IMR-90 (cell line): Measurements from ENCODE around the gene HSP90AA1. TPM values are rescaled to one million over a fixed set of nuclear protein-coding genes. Genes with fewer than 3 reads are reported as not detected.

Source experiments
- ATAC-seq: fragments of 200-7000 bp; cut with Tn5 transposase; 2 replicates; pipeline ENCODE4 v1.9.1; 2020; ENCODE audit warnings: low read depth, mild to moderate bottlenecking, moderate library complexity
- BruUV-seq: library from RNA; stranded (reverse); fragments of 400-500 nt; replicated peaks from 2 replicates; lab custom pipeline; 2021; lab: Mats Ljungman, UMichigan
- CTCF ChIA-PET: fragments of 300-600 bp; formaldehyde crosslinking; extraction: SDS; loops from one replicate; lab custom pipeline; 2021; ENCODE audit warnings: antibody characterized with exemption; lab: Yijun Ruan, JAX
- POLR2A ChIA-PET: fragments of 300-600 bp; sonication (Branson Sonifier 250); formaldehyde crosslinking; loops from one replicate; lab custom pipeline; 2022; ENCODE audit warnings: antibody characterized with exemption; ENCODE audit not compliant: unreplicated experiment; lab: Charles Lee
- DNase-seq: peaks from one replicate; pipeline ENCODE4 v3.0.0; 2013
- H2AFZ ChIP-seq: replicated peaks from 2 replicates; pipeline ENCODE3; 2013; ENCODE audit warnings: low read length, mild to moderate bottlenecking; ENCODE audit not compliant: poor library complexity
- H2AK5ac ChIP-seq: 2 replicates; pipeline ENCODE4 v1.6.1; 2013; ENCODE audit warnings: low read depth, low read length, inconsistent platforms
- H2AK9ac ChIP-seq: replicated peaks from 2 replicates; pipeline ENCODE3; 2013; ENCODE audit warnings: mild to moderate bottlenecking, low read depth, low read length, moderate library complexity; ENCODE audit not compliant: poor library complexity
- H2BK120ac ChIP-seq: 2 replicates; pipeline ENCODE4 v1.6.1; 2013; ENCODE audit warnings: low read depth, low read length, inconsistent platforms
- H2BK15ac ChIP-seq: 3 replicates; pipeline ENCODE4 v1.6.1; 2013; ENCODE audit warnings: low read depth, low read length, inconsistent platforms
- H2BK20ac ChIP-seq: 2 replicates; pipeline ENCODE4 v1.6.1; 2013; ENCODE audit warnings: low read depth, mild to moderate bottlenecking, inconsistent platforms, low read length, moderate library complexity
- H2BK5ac ChIP-seq: 2 replicates; pipeline ENCODE4 v1.6.1; 2013; ENCODE audit warnings: mild to moderate bottlenecking, low read depth, low read length, inconsistent platforms; ENCODE audit not compliant: poor library complexity, severe bottlenecking
- H3K14ac ChIP-seq: replicated peaks from 2 replicates; pipeline ENCODE4 v1.6.1; 2013; ENCODE audit warnings: low read depth, low read length, inconsistent platforms
- H3K18ac ChIP-seq: 2 replicates; pipeline ENCODE4 v1.6.1; 2013; ENCODE audit warnings: low read depth, low read length, control low read depth
- H3K23ac ChIP-seq: 2 replicates; pipeline ENCODE4 v1.6.1; 2013; ENCODE audit warnings: low read depth, low read length, inconsistent platforms
- H3K27ac ChIP-seq: 2 replicates; pipeline ENCODE4 v1.5.1; 2013; ENCODE audit warnings: mild to moderate bottlenecking, control low read depth, low read length; ENCODE audit not compliant: insufficient read depth
- H3K27me3 ChIP-seq: 2 replicates; pipeline ENCODE4 v1.6.1; 2013; ENCODE audit warnings: low read length; ENCODE audit not compliant: control insufficient read depth, insufficient read depth
- H3K36me3 ChIP-seq: 2 replicates; pipeline ENCODE4 v1.6.1; 2013; ENCODE audit warnings: low read length, mixed read lengths; ENCODE audit not compliant: control insufficient read depth, insufficient read depth
- H3K4ac ChIP-seq: 2 replicates; pipeline ENCODE4 v1.6.1; 2013; ENCODE audit warnings: low read depth, low read length, inconsistent platforms
- H3K4me1 ChIP-seq: 2 replicates; pipeline ENCODE4 v1.6.1; 2013; ENCODE audit warnings: low read length, mixed read lengths; ENCODE audit not compliant: control insufficient read depth, insufficient read depth
- H3K4me2 ChIP-seq: 2 replicates; pipeline ENCODE4 v1.6.1; 2013; ENCODE audit warnings: low read depth, mild to moderate bottlenecking, control low read depth, low read length, moderate library complexity
- H3K4me3 ChIP-seq: 2 replicates; pipeline ENCODE4 v1.5.1; 2013; ENCODE audit warnings: low read depth, mild to moderate bottlenecking, control low read depth, low read length, moderate library complexity; ENCODE audit not compliant: insufficient read depth
- H3K56ac ChIP-seq: 2 replicates; pipeline ENCODE4 v1.6.1; 2013; ENCODE audit warnings: low read length, inconsistent platforms; ENCODE audit not compliant: insufficient read depth; ENCODE audit errors: extremely low read depth
- H3K79me1 ChIP-seq, 2 experiments: 2 replicates each; pipeline ENCODE4 v1.6.1; 2013; ENCODE audit warnings: low read length in 2 of 2, inconsistent platforms in 1 of 2, low read depth in 1 of 2
- H3K9ac ChIP-seq: 2 replicates; pipeline ENCODE4 v1.6.1; 2013; ENCODE audit warnings: low read depth, low read length, control low read depth
- H3K9me1 ChIP-seq: 2 replicates; pipeline ENCODE4 v1.6.1; 2013; ENCODE audit warnings: low read length, inconsistent platforms; ENCODE audit not compliant: insufficient read depth
- H3K9me3 ChIP-seq: 2 replicates; pipeline ENCODE4 v1.6.1; 2013; ENCODE audit warnings: low read length; ENCODE audit not compliant: control insufficient read depth, insufficient read depth
- H4K20me1 ChIP-seq: 2 replicates; pipeline ENCODE4 v1.6.1; 2013; ENCODE audit warnings: low read length, inconsistent platforms; ENCODE audit not compliant: insufficient read depth
- H4K5ac ChIP-seq: 2 replicates; pipeline ENCODE4 v1.6.1; 2013; ENCODE audit warnings: mild to moderate bottlenecking, low read depth, low read length, control low read depth
- H4K8ac ChIP-seq, 2 experiments: 2 replicates each; pipeline ENCODE4 v1.6.1; 2013; ENCODE audit warnings: low read depth in 2 of 2, low read length in 2 of 2, control low read depth in 1 of 2, inconsistent platforms in 1 of 2
- H4K91ac ChIP-seq: 2 replicates; pipeline ENCODE4 v1.6.1; 2013; ENCODE audit warnings: low read depth, low read length, inconsistent platforms; ENCODE audit not compliant: insufficient read depth
- BHLHE40 ChIP-seq: fragments of 150-350 bp; IDR thresholded peaks from 2 replicates; pipeline ENCODE4 v1.6.1; 2016; ENCODE audit warnings: mild to moderate bottlenecking, low read depth, low read length
- CEBPB ChIP-seq: IDR thresholded peaks from 2 replicates; pipeline ENCODE4 v1.6.1; 2012; ENCODE audit warnings: low read depth, low read length, improper control_type of control experiment
- CHD1 ChIP-seq: IDR thresholded peaks from 2 replicates; pipeline ENCODE4 v1.6.1; 2012; ENCODE audit warnings: low read depth, low read length, improper control_type of control experiment
- FOS ChIP-seq: fragments of 150-350 bp; IDR thresholded peaks from 2 replicates; pipeline ENCODE4 v1.6.1; 2016; ENCODE audit warnings: low read depth, low read length
- MAFK ChIP-seq: IDR thresholded peaks from 2 replicates; pipeline ENCODE4 v1.6.1; 2012; ENCODE audit warnings: low read depth, low read length, improper control_type of control experiment
- MAZ ChIP-seq: IDR thresholded peaks from 2 replicates; pipeline ENCODE4 v1.6.1; 2012; ENCODE audit warnings: low read depth, mild to moderate bottlenecking, low read length, improper control_type of control experiment, moderate library complexity, borderline replicate concordance
- MXI1 ChIP-seq: IDR thresholded peaks from 2 replicates; pipeline ENCODE4 v1.6.1; 2012; ENCODE audit warnings: low read depth, mild to moderate bottlenecking, low read length, moderate library complexity, borderline replicate concordance
- NFE2L2 ChIP-seq: fragments of 150-350 bp; IDR thresholded peaks from 2 replicates; pipeline ENCODE4 v1.6.1; 2016; ENCODE audit warnings: low read depth, mild to moderate bottlenecking, low read length
- POLR2A ChIP-seq: IDR thresholded peaks from 2 replicates; pipeline ENCODE4 v1.6.1; 2012; ENCODE audit warnings: mild to moderate bottlenecking, low read depth, low read length
- RAD21 ChIP-seq: IDR thresholded peaks from 2 replicates; pipeline ENCODE4 v1.6.1; 2012; ENCODE audit warnings: low read length, improper control_type of control experiment
- RCOR1 ChIP-seq: IDR thresholded peaks from 2 replicates; pipeline ENCODE4 v1.6.1; 2012; ENCODE audit warnings: mild to moderate bottlenecking, low read length, improper control_type of control experiment; ENCODE audit not compliant: insufficient replicate concordance
- RFX5 ChIP-seq: IDR thresholded peaks from 2 replicates; pipeline ENCODE4 v1.8.0; 2012; ENCODE audit warnings: low read depth, mild to moderate bottlenecking, low read length, moderate library complexity
- SMC3 ChIP-seq: fragments of 150-350 bp; IDR thresholded peaks from 2 replicates; pipeline ENCODE4 v1.6.1; 2016; ENCODE audit warnings: low read depth, mild to moderate bottlenecking, antibody characterized with exemption, low read length, moderate library complexity
- WGBS, 2 experiments: methylation state at CpG; one replicate each; pipeline versions ENCODE4 v1.1.5 to v1.1.7; 2013; ENCODE audit warnings: missing lambda C conversion rate in 2 of 2; ENCODE audit not compliant: insufficient read length in 1 of 2; ENCODE audit errors: extremely low coverage in 2 of 2; 5-methylcytosine and 5-hydroxymethylcytosine counted together
- dilution Hi-C: fragments of 300-500 bp; cut with HindIII; formaldehyde crosslinking; loops from one replicate; pipeline ENCODE4 v1.14.3; 2018; ENCODE audit warnings: low sequenced_read_pairs; ENCODE audit not compliant: unreplicated experiment
- in situ Hi-C: fragments of 300-500 bp; cut with MboI; formaldehyde crosslinking; loops from 3 replicates; pipeline ENCODE4 v1.14.3; 2019; ENCODE audit warnings: low sequenced_read_pairs, inconsistent platforms, mixed read lengths
- intact Hi-C: fragments of 100-400 bp; cut with micrococcal nuclease; formaldehyde crosslinking; loops from 2 replicates; pipeline ENCODE4 v1.10.0; 2022
- polyA plus RNA-seq, 3 experiments: library from polyadenylated mRNA; depleted of rRNA; stranded (reverse); fragments of >200 nt; gene quantifications; 2 replicates each; pipeline ENCODE4 v1.2.3, GENCODE V29; 2012; ENCODE audit warnings: low replicate concordance in 1 of 3
- total RNA-seq: library from RNA; depleted of rRNA; stranded (reverse); fragments of >200 nt; gene quantifications from 2 replicates; pipeline ENCODE4 v1.2.3, GENCODE V29; 2012
- TF ChIP-seq, protein P1 (sequence below): fragments of 150-350 bp; IDR thresholded peaks from 2 replicates; pipeline ENCODE4 v1.6.1; 2016; ENCODE audit warnings: low read depth, mild to moderate bottlenecking, low read length, moderate library complexity, borderline replicate concordance
- TF ChIP-seq, protein P2 (sequence below): fragments of 150-350 bp; IDR thresholded peaks from 2 replicates; pipeline ENCODE4 v1.6.1; 2017; ENCODE audit warnings: mild to moderate bottlenecking, antibody characterized with exemption, low read length, low read depth
- TF ChIP-seq, protein P3 (sequence below): conservative IDR thresholded peaks from 2 replicates; pipeline ENCODE4 v1.5.1; 2012; ENCODE audit warnings: mild to moderate bottlenecking, low read depth, low read length, improper control_type of control experiment

HSP90AA1 gene
- total and polyA plus RNA-seq, 2 of the 4 experiments (the other 2 are of a cell fraction): 535 to 578 TPM

DNA sequence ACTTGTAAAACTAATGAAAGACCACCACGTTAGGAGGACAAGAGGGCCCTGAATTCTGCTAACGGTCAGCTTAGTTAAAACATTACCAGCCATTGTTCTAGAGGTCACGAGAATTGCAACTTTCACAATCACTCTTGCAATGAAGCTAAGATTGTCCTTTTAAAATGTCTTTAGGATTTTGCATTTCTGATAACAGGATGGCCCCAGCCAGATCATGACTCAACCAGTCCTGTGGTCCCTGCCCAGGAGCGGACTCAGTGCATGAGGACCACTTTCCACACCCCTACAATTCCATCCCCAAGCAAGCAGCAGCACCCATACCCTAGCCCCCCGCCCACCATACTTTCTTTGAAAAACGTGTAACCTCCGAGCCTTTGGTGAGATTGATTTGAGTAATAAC is 28.7 kb downstream of the HSP90AA1 start:
- BruUV-seq: no TSS peak
- no peaks in the 10 kb centered on the region for H3K27me3 ChIP-seq
- no peak overlapping the region for H3K56ac ChIP-seq
- H2AFZ ChIP-seq: no peak overlapping the region
- intact Hi-C loops: no loop called here
- no peak overlapping the region for H2BK20ac ChIP-seq
- H2BK120ac ChIP-seq: no peak overlapping the region
- H3K23ac ChIP-seq: no peak overlapping the region
- H3K27ac ChIP-seq: no peak overlapping the region
- H3K14ac ChIP-seq: no peak overlapping the region
- H3K9ac ChIP-seq: no peak overlapping the region
- no peaks in the 10 kb centered on the region for H3K79me1 ChIP-seq
- no CpG with 5 or more reads among the region's 7 CpGs for WGBS, 2 experiments
- ChIA-PET POLR2A (interaction anchor here (0.5 to 1.0 kb wide), 2 partner anchors 9 to 20 kb away, joined by 3 to 4 read pairs; no protein-coding TSS in a partner anchor), CTCF (interaction anchor here (0.7 kb wide), 1 partner anchor 38 kb away, joined by 4 read pairs; no protein-coding TSS in a partner anchor)
- peaks cover 12% of the 10 kb centered on the region for H3K9me1 ChIP-seq
- no peaks in the 10 kb centered on the region for H4K20me1 ChIP-seq
- DNase-seq: no peak
- H3K4me2 ChIP-seq: no peak overlapping the region
- no peak overlapping the region for H4K8ac ChIP-seq
- H2AK5ac ChIP-seq: no peak overlapping the region
- H3K36me3 ChIP-seq: peaks cover 11% of the 10 kb centered on the region
- H2BK5ac ChIP-seq: no peak overlapping the region
- H4K5ac ChIP-seq: no peak overlapping the region
- TF ChIP-seq CEBPB (no peak), RFX5 (no peak), FOS (no peak), MXI1 (no peak), RCOR1 (no peak), NFE2L2 (no peak), CHD1 (no peak), BHLHE40 (no peak), MAZ (no peak), MAFK (no peak), RAD21 (no peak), POLR2A (no peak), SMC3 (no peak)
- TF ChIP-seq, protein P1, sequence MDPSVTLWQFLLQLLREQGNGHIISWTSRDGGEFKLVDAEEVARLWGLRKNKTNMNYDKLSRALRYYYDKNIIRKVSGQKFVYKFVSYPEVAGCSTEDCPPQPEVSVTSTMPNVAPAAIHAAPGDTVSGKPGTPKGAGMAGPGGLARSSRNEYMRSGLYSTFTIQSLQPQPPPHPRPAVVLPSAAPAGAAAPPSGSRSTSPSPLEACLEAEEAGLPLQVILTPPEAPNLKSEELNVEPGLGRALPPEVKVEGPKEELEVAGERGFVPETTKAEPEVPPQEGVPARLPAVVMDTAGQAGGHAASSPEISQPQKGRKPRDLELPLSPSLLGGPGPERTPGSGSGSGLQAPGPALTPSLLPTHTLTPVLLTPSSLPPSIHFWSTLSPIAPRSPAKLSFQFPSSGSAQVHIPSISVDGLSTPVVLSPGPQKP: no peak
- TF ChIP-seq, protein P2, sequence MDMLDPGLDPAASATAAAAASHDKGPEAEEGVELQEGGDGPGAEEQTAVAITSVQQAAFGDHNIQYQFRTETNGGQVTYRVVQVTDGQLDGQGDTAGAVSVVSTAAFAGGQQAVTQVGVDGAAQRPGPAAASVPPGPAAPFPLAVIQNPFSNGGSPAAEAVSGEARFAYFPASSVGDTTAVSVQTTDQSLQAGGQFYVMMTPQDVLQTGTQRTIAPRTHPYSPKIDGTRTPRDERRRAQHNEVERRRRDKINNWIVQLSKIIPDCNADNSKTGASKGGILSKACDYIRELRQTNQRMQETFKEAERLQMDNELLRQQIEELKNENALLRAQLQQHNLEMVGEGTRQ: no peak
- TF ChIP-seq, protein P3, sequence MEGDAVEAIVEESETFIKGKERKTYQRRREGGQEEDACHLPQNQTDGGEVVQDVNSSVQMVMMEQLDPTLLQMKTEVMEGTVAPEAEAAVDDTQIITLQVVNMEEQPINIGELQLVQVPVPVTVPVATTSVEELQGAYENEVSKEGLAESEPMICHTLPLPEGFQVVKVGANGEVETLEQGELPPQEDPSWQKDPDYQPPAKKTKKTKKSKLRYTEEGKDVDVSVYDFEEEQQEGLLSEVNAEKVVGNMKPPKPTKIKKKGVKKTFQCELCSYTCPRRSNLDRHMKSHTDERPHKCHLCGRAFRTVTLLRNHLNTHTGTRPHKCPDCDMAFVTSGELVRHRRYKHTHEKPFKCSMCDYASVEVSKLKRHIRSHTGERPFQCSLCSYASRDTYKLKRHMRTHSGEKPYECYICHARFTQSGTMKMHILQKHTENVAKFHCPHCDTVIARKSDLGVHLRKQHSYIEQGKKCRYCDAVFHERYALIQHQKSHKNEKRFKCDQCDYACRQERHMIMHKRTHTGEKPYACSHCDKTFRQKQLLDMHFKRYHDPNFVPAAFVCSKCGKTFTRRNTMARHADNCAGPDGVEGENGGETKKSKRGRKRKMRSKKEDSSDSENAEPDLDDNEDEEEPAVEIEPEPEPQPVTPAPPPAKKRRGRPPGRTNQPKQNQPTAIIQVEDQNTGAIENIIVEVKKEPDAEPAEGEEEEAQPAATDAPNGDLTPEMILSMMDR: no peak
- H3K9me3 ChIP-seq: no peaks in the 10 kb centered on the region
- no peak for ATAC-seq
- peaks cover 4% of the 10 kb centered on the region for H3K4me1 ChIP-seq
- H2BK15ac ChIP-seq: no peak overlapping the region
- in situ Hi-C loops: no loop called here
- dilution Hi-C loops: no loop called here
- H4K91ac ChIP-seq: no peak overlapping the region
- no peak overlapping the region for H3K4ac ChIP-seq
- H3K4me3 ChIP-seq: no peak overlapping the region
- H3K18ac ChIP-seq: no peak overlapping the region
- no peak overlapping the region for H2AK9ac ChIP-seq
